Suprapubic skin (tissue), 3 donors: ENCODE measurements around the gene RNPS1.

ENCODE experiments used
- CTCF ChIP-seq, 2 donors: fragments of 200-600 bp in 1 of 2; fragments of 450-650 bp in 1 of 2; sonication (generic) in 1 of 2; IDR thresholded peaks; one replicate each; pipeline ENCODE4 v1.5.1; 2016 to 2019; ENCODE audit warnings: antibody characterized with exemption in 2 of 2, mild to moderate bottlenecking in 1 of 2, moderate library complexity in 1 of 2
- POLR2AphosphoS5 ChIP-seq, 3 donors: sonication (generic); formaldehyde crosslinking; IDR thresholded peaks; one replicate each; pipeline ENCODE4 v1.6.1; 2017; ENCODE audit warnings: antibody characterized with exemption in 3 of 3

- TF ChIP-seq CTCF (IDR thresholded peaks at IDR 0.05) (no peak), POLR2AphosphoS5 (IDR thresholded peaks at IDR 0.05) (no peak)
Measured at GRCh38 chr16:2278956-2279800, 11.3 kb upstream of the RNPS1 start.
